ENCODE results near the gene HSDL1. TPM values are rescaled to one million over a fixed set of nuclear protein-coding genes. Genes with fewer than 3 reads are reported as not detected.

The HSDL1 gene
- total RNA-seq, 1 donor from 2014 or later, result 23.1 TPM

GRCh38 chr16:84176192-84177053 is 31.4 kb upstream of the HSDL1 start:
- no peak for DNase-seq (ENCODE audit: low spot score)

DNA sequence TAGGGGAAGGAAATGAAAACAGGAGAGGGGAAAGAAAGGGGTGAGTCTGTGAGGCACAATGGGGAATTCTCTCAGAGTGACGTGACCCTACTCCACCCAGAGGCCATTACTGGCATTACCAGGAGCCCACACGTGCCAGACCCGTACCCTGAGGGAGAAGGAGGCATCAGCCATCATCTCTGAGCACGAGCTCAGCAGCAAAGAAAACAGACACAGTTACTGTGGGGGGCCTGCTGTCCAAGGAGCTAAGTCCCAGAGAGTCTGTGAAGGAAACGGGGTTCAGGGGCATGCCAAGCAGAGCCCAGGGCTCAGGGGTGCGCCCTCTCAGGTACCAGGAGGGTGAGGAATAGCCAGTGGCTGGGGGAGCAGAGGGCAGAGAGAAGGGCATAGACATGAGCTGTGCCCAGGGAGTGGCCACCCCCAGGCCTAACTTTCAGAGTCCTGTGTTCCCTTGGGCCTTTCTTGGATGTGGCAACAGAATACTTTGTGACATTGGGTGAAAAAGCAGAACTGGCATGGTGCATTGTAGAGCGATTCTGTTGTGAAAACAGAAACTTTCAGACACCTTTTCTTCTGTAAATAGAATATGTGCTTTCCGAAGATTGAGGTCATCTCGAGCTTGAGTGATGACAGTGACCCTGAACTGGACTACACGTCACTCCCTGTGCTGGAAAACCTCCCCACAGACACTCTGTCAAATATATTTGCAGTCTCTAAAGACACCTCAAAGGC is 30.5 kb upstream of the HSDL1 start:
- DNase-seq (ENCODE audit: low spot score), result no peak

DNA sequence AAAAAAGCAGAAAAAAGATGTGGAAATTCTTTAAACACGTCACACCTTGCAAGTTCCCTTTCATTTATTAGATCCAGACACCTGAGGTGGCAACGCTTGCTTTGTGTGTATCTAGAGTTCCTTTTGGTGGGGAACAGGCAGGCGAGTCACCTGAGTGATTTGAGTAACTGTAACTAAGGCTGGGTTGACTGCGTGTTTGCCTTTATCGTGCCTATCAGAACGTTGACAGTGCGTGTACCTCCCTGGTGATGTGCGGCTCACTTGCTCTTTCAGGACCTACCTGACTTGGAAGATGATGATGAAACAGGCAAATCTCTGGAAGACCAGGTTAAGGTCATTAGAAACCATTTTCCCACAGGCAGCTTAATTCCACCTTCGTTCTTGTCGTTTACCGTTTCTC is 29.4 kb upstream of the HSDL1 start:
- no peak for DNase-seq (ENCODE audit: low spot score)

- DNase-seq (ENCODE audit: low spot score), result no peak
These were observed 24.9 kb upstream of the HSDL1 start for GRCh38 chr16:84169765-84170310.

DNA sequence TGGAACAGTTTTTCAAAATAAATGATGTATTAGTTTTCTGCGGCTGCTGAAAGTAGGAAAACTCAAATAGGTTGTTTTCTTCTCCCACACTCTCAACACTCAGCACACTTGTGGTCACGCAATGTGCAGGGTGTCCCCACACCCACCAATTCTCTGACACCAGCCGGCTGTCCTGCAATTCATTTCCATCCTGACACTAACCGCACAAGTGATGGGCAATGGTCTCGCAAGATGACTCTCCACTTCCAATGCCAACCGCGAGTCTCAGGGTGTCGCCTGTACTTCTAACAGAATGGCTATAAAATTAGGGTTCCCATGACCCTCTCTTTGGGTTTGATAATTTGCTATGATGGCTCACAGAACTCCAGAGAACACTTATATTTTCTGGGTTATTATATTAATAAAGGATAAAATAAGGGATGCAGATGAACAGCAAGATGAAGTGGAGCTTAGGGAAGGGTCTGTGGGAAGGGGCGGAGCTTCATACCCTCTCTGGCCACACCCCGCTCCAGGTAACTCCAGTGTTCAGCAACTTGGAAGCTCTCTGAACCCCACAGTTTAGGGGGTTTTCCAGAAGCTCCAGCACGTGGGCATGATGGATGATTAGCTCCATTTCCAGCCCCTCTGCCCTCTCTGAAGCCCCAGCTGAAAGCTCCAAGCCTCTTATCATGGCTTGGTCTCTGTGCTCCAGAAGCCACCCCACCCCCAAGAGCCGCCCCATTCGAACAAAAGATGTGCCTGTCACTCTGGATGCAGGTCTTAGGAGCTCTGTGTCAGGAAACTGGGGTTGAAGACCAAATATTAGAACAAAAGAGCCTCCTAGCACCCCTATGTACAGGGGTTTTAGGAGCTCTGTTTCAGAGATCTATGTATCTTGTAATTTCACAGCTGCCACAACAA is 22.1 kb upstream of the HSDL1 start:
- DNase-seq (ENCODE audit: low spot score), result no peak

DNA sequence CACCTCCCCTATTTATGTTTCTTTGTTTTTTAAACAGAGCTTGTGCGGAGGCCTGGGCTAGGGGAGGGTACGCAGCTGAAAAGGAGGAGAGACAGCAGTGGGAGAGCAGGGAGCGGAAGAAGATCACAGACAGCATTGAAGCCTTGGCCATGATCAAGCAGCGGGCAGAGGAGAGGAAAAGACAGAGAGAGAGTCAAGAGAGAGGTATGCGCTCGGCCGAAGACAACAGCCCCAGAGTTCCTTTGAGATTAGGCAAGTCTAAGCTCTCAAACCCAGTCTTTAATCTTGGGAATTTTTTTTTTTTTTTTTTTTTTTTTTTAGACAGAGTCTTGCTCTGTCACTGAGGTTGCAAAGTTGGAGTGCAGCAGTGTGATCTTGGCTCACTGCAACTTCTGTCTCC is 20.8 kb upstream of the HSDL1 start:
- DNase-seq (ENCODE audit: low spot score), result no peak

GRCh38 chr16:84161801-84162200 is 16.8 kb upstream of the HSDL1 start:
- DNase-seq (ENCODE audit: low spot score), result no peak

DNA sequence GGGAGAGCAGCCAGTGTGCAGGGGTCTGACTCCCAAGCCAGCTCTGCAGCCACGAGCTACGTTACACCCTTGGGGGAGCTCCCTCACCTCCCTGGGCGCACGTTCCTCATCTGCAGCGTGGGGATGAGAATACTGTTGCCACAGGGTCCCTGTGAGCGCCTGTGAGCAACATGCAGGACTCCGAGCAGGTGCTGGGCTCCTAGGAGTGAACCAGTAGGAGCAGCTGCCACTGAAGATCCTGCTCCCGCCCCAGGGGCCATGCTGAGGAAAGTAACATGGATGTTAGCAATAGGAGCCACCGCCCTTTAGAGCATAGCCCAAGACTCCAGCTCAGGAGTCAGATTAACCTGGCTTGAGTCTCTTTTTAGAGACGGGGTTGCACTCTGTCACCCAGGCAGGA is 16.1 kb upstream of the HSDL1 start:
- DNase-seq (ENCODE audit: low spot score), result no peak

DNA sequence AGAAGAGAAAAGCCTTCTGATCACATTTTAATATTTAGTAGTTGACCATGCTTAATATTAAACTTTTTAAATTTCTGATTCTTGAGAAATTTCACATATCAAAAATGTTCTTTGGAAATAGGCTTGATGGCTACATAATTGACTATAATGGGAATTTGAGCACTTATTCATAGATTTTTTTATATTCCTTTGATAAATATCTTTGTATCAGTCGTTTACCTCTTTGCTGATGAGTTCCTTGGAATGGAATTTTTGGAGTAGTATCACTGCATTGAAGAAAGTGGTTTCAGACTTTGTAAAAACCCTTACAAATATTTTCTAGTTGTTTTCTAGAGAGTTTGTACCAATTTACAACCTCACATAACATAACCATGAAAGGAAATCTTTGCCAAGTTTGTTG is 14.8 kb upstream of the HSDL1 start:
- DNase-seq (ENCODE audit: low spot score), result no peak

DNA sequence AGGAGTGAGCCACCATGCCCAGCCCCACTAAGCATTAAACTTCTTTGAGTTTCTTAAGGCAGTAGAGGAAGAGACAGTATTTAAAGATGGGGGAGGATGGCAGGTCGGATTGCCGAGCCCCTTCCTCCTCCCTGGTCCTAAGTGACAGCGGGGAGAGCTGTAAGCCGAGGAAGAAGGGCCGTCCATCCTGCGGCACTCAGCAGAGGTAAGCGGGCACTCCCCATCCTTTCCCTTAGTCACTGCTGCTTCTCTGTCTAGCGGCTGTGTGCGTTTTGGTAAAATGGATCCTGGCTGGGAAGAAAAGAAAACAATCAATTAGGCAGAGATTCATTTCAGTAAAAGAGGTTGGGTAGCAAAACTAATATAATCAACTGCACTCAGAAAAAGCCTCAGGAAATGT is 14.0 kb upstream of the HSDL1 start:
- no peak for DNase-seq (ENCODE audit: low spot score)

GRCh38 chr16:84156342-84156784 is 11.4 kb upstream of the HSDL1 start:
- DNase-seq (ENCODE audit: low spot score), result no peak

DNA sequence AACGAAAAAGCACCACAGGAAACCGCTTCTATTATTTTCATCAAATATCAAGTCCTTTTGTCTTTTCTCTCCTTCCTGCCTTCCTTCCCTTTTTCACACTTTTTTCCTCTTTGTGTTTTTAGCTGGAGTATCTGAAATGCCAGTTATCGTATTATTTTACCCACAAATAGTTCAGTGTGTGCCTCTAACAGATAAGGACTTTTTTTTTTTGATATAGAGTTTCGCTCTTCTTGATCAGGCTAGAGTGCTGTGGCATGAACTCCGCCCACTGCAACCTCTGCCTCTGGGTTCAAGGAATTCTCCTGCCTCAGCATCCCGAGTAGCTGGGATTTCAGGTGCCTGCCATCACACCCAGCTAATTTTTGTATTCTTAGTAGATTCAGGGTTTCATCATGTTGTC is 10.8 kb upstream of the HSDL1 start:
- DNase-seq (ENCODE audit: low spot score), result no peak

DNA sequence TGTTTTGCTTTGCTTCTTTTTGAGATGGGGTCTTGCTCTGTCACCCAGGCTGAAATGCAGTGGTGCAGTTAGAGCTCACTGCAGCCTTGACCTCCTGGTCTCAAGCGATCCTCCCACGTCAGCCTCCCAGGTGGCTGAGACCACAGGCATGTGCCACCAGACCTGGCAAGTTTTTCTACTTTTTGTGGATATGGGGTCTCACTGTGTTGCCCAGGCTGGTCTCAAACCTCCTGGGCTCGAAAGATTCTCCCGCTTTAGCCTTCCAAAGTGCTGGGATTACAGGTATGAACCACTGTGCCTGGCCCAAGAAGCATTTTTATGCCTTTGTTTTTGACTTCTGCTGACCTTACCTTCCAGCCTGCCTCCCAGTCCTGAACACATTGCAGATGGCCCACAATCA is 10.2 kb upstream of the HSDL1 start:
- DNase-seq (ENCODE audit: low spot score), result no peak

- DNase-seq (ENCODE audit: low spot score), result no peak
These were observed 8.8 kb upstream of the HSDL1 start for GRCh38 chr16:84153660-84154214.

- no peak for DNase-seq (ENCODE audit: low spot score)
These were observed 5.9 kb upstream of the HSDL1 start for GRCh38 chr16:84150926-84151325.

- DNase-seq (ENCODE audit: low spot score), result no peak
These were observed 643 bp downstream of the HSDL1 start for GRCh38 chr16:84144209-84144858.

DNA sequence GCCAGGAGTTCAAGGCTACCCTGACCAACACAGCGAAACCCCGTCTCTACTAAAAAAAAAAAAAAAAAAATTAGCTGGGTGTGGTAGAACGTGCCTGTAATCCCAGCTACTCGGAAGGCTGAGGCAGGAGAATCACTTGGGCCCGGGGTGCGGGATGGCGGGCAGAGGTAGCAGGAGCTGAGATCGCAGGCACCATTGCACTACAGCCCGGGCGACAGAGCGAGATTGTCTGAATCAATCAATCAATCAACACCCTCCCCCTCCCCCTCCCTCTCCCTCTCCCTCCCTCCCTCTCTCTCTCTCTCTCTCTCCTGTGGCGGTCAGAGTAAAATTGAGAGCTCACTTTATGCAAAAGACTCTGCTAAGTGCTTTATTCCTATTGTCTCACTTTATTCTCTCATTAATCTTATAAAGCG is 1.2 kb downstream of the HSDL1 start:
- no peak for DNase-seq (ENCODE audit: low spot score)

GRCh38 chr16:84143081-84143480 is 1.9 kb downstream of the HSDL1 start:
- no peak for DNase-seq (ENCODE audit: low spot score)

DNA sequence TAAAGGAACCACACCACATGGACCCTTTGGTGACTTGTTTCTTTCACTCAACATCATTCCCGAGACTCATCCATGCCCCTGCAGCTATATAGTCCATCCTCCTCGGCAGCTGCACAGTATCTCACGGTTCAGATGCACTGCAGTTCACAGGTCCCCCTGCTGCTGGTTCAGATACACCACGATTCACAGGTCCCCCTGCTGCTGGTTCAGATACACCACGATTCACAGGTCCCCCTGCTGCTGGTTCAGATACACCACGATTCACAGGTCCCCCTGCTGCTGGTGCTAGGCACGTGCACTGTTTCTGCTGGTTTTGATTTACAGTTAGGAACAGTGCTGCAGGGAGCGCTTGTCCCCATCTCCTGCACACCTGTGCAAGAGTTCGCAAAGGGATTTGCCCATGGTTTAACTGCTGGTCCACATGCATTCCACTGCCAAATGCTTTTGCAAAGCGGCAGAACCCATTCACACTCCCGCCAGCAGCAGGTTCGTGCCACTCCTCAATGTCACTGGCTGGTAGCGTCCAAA is 3.8 kb downstream of the HSDL1 start:
- DNase-seq (ENCODE audit: low spot score), result no peak

GRCh38 chr16:84139628-84140258 is 5.2 kb downstream of the HSDL1 start:
- DNase-seq (ENCODE audit: low spot score), result no peak
